K562 (cell line): ENCODE data around the gene ZNF567. TPM values are rescaled to one million over a fixed set of nuclear protein-coding genes. Genes with fewer than 3 reads are reported as not detected.

Source experiments
- ATF7 ChIP-seq: fragments of 450-650 bp; IDR thresholded peaks from 2 replicates; pipeline ENCODE4 v1.7.1; 2014; ENCODE audit warnings: mild to moderate bottlenecking, moderate library complexity
- CHAMP1 ChIP-seq: fragments of 450-650 bp; IDR thresholded peaks from 2 replicates; pipeline ENCODE4 v1.6.1; 2016; ENCODE audit warnings: mild to moderate bottlenecking
- COPS2 ChIP-seq: fragments of 450-650 bp; conservative IDR thresholded peaks from 2 replicates; pipeline ENCODE4 v1.6.1; 2016; ENCODE audit warnings: mild to moderate bottlenecking, moderate library complexity
- ETS2 ChIP-seq: IDR thresholded peaks from 2 replicates; pipeline ENCODE4 v1.6.1; 2016; ENCODE audit warnings: borderline replicate concordance, missing genetic modification characterization, mild to moderate bottlenecking, moderate library complexity, missing compliant biosample characterization; ENCODE audit not compliant: poor library complexity, severe bottlenecking
- HBP1 ChIP-seq: fragments of 450-650 bp; formaldehyde crosslinking; IDR thresholded peaks from 2 replicates; pipeline ENCODE4 v1.4.0; 2022; ENCODE audit warnings: missing genetic modification characterization
- JUNB ChIP-seq: fragments of 450-650 bp; formaldehyde crosslinking; conservative IDR thresholded peaks from 2 replicates; pipeline ENCODE4 v1.4.0; 2020; ENCODE audit warnings: mild to moderate bottlenecking
- NCOA2 ChIP-seq, 2 experiments: fragments of 450-650 bp; IDR thresholded peaks; 2 replicates each; pipeline ENCODE4 v1.6.1; 2018; ENCODE audit warnings: mild to moderate bottlenecking in 2 of 2, moderate library complexity in 1 of 2; ENCODE audit not compliant: partially characterized antibody in 2 of 2
- SMARCE1 ChIP-seq: fragments of 450-650 bp; IDR thresholded peaks from 2 replicates; pipeline ENCODE4 v1.7.1; 2016; ENCODE audit warnings: mild to moderate bottlenecking
- TAF7 ChIP-seq: fragments of 450-650 bp; IDR thresholded peaks from 2 replicates; pipeline ENCODE4 v1.6.1; 2016; ENCODE audit warnings: missing genetic modification characterization, missing compliant biosample characterization
- ZNF124 ChIP-seq: sonication (generic); formaldehyde crosslinking; IDR thresholded peaks from 2 replicates; pipeline ENCODE4 v1.8.1; 2022; ENCODE audit warnings: missing genetic modification reagents
- ZNF551 ChIP-seq: fragments of 250-450 bp; sonication (Bioruptor Pico); IDR thresholded peaks from 2 replicates; pipeline ENCODE4 v1.5.0; 2021; ENCODE audit warnings: mild to moderate bottlenecking, moderate library complexity
- ZNF583 ChIP-seq: fragments of 250-450 bp; sonication (Bioruptor Pico); IDR thresholded peaks from 2 replicates; pipeline ENCODE4 v1.4.0; 2020
- ZNF639 ChIP-seq, 2 experiments: fragments of 200-800 bp in 1 of 2; sonication (Bioruptor generic) in 1 of 2; sonication (generic) in 1 of 2; formaldehyde crosslinking in 1 of 2; IDR thresholded peaks in 1 of 2; conservative IDR thresholded peaks in 1 of 2; 2 replicates each; pipeline versions ENCODE4 v1.5.0 to v1.6.1; 2016 to 2020; ENCODE audit warnings: missing compliant biosample characterization in 1 of 2, missing genetic modification characterization in 1 of 2, missing genetic modification reagents in 1 of 2
- ZNF75A ChIP-seq: fragments of 450-650 bp; formaldehyde crosslinking; IDR thresholded peaks from 2 replicates; pipeline ENCODE4 v1.4.0; 2020; ENCODE audit warnings: mild to moderate bottlenecking
- polyA plus RNA-seq, 8 experiments: library from polyadenylated mRNA; depleted of rRNA in 4 of 8; stranded (reverse) in 5 of 8; unstranded in 3 of 8; fragments of >200 nt; fragmentation: Nextera tagmentation in 2 of 8; fragmentation: Illumina TruSeq in 1 of 8; extraction: Ambion mirVana in 2 of 8; extraction: Trizol in 1 of 8; gene quantifications; 2 replicates each; pipeline versions ENCODE4 v1.2.1 to v1.2.3, GENCODE V29; 2011 to 2014; ENCODE audit warnings: inconsistent platforms in 1 of 8, missing spikeins in 1 of 8
- total RNA-seq, 7 experiments: library from RNA; depleted of rRNA in 6 of 7; stranded (reverse); fragments of >200 nt in 6 of 7; fragmentation: Illumina TruSeq in 2 of 7; extraction: Trizol in 2 of 7; gene quantifications; 2 replicates each; pipeline versions ENCODE4 v1.2.1 to v1.2.3, GENCODE V29; 2011 to 2021; ENCODE audit warnings: low replicate concordance in 1 of 7

ZNF567 gene
- total and polyA plus RNA-seq, 9 of the 15 experiments (the other 6 are each of a cell fraction or from before 2014, with no cell fraction given), result 3.1 to 11.5 (median 7.4) TPM

GRCh38 chr19:36687214-36688056, at the start of gene ZNF567 (continued):
- TF ChIP-seq HBP1 (CRISPR knock-in tag) (no peak), COPS2 (no peak), JUNB (CRISPR knock-in tag) (no peak), NCOA2 (IDR thresholded peaks at IDR 0.05; ENCODE audit: partially characterized antibody in 2 of 2) (no peak), ZNF124 (CRISPR knock-in tag) (no peak), ZNF551 (CRISPR knock-in tag) (no peak), ETS2 (tag) (no peak), TAF7 (no peak), ZNF75A (CRISPR knock-in tag) (no peak), ZNF583 (no peak), SMARCE1 (no peak), ATF7 (peak; percentile 48; the same call in 1 of the 2 replicates), CHAMP1 (no peak), ZNF639 (CRISPR knock-in tag; conservative IDR thresholded peaks at IDR 0.05 in 1 of 2, IDR thresholded peaks at IDR 0.05 in 1 of 2) (no peak)
